ENCODE data around the gene NTSR1. TPM values are rescaled to one million over a fixed set of nuclear protein-coding genes. Genes with fewer than 3 reads are reported as not detected.

The NTSR1 gene
- total RNA-seq, 1 experiment from 2014 or later = 44.1 TPM

- TF ChIP-seq SIN3A (IDR thresholded peaks at IDR 0.05; ENCODE audit: borderline replicate concordance, insufficient read depth, low read depth, low read length) = no peak
- TF ChIP-seq POLR2AphosphoS5 (IDR thresholded peaks at IDR 0.05; ENCODE audit: low read depth, low read length) = no peak
- TF ChIP-seq, protein P1, sequence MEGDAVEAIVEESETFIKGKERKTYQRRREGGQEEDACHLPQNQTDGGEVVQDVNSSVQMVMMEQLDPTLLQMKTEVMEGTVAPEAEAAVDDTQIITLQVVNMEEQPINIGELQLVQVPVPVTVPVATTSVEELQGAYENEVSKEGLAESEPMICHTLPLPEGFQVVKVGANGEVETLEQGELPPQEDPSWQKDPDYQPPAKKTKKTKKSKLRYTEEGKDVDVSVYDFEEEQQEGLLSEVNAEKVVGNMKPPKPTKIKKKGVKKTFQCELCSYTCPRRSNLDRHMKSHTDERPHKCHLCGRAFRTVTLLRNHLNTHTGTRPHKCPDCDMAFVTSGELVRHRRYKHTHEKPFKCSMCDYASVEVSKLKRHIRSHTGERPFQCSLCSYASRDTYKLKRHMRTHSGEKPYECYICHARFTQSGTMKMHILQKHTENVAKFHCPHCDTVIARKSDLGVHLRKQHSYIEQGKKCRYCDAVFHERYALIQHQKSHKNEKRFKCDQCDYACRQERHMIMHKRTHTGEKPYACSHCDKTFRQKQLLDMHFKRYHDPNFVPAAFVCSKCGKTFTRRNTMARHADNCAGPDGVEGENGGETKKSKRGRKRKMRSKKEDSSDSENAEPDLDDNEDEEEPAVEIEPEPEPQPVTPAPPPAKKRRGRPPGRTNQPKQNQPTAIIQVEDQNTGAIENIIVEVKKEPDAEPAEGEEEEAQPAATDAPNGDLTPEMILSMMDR (IDR thresholded peaks at IDR 0.05) = no peak
- no peak for TF ChIP-seq REST (IDR thresholded peaks at IDR 0.05; ENCODE audit: insufficient read depth in 1 of 2, low read depth in 2 of 2, low read length in 1 of 2)
- TF ChIP-seq TCF7L2 (IDR thresholded peaks at IDR 0.05; ENCODE audit: low read depth, low read length) = no peak
- Histone ChIP-seq H3K27me3 (ENCODE audit: control insufficient read depth, insufficient read depth, low read length) (no peaks in the 10 kb centered on the region), H3K4me3 (ENCODE audit: low read depth in 2 of 2, low read length in 2 of 2) (no peak overlapping the region), H3K9me3 (ENCODE audit: control insufficient read depth, insufficient read depth, low read depth, low read length) (no peaks in the 10 kb centered on the region), H3K27ac (ENCODE audit: low read length) (no peak overlapping the region), H3K36me3 (ENCODE audit: control insufficient read depth, insufficient read depth, low read length) (no peaks in the 10 kb centered on the region), H3K4me1 (ENCODE audit: control insufficient read depth, insufficient read depth, low read length) (peaks cover 10% of the 10 kb centered on the region)
- in situ Hi-C loops (cut with HindIII; ENCODE audit: low pct_unique_long_range_greater_than_20kb, low sequenced_read_pairs) (no loop called here), intact Hi-C loops (cut with micrococcal nuclease; ENCODE audit: unreplicated experiment) (loop anchor here (2.0 to 10.0 kb wide), 3 partner anchors 81 to 315 kb away; partner anchors contain the start of genes GATA5 and NTSR1)
- ChIA-PET POLR2A (no interaction called here), CTCF (interaction anchor here (3.7 kb wide), 1 partner anchor 86 kb away, joined by 13 read pairs; no protein-coding TSS in a partner anchor)
- ATAC-seq (no peak), DNase-seq (ENCODE audit: low read depth, low spot score) (no peak)
- BruUV-seq (replicated peaks) = no TSS peak
Observed at GRCh38 chr20:62790075-62790474, 81.4 kb downstream of the NTSR1 start.

- peak overlapping the region in 1 of 2 experiments; percentile 33; a peak in 1 of 4 replicates for H3K4me3 ChIP-seq (ENCODE audit: low read depth in 2 of 2, low read length in 2 of 2)
- H3K9me3 ChIP-seq (ENCODE audit: control insufficient read depth, insufficient read depth, low read depth, low read length) = no peaks in the 10 kb centered on the region
- ChIA-PET POLR2A (interaction anchor here (0.6 kb wide), 2 partner anchors 49 to 97 kb away, joined by 3 read pairs; no protein-coding TSS in a partner anchor), CTCF (interaction anchor here (0.6 to 3.7 kb wide), 13 partner anchors 18 to 299 kb away, joined by 3 to 13 read pairs (median 3); no protein-coding TSS in a partner anchor)
- H3K27me3 ChIP-seq (ENCODE audit: control insufficient read depth, insufficient read depth, low read length) = no peaks in the 10 kb centered on the region
- peak in 1 of 2 experiments; percentile 25; a peak in 1 of 4 replicates for TF ChIP-seq REST (IDR thresholded peaks at IDR 0.05; ENCODE audit: insufficient read depth in 1 of 2, low read depth in 2 of 2, low read length in 1 of 2)
- TF ChIP-seq TCF7L2 (IDR thresholded peaks at IDR 0.05; ENCODE audit: low read depth, low read length) = no peak
- peak; percentile 41; the same call in 1 of the 2 replicates for TF ChIP-seq POLR2AphosphoS5 (IDR thresholded peaks at IDR 0.05; ENCODE audit: low read depth, low read length)
- TF ChIP-seq, protein P1 (IDR thresholded peaks at IDR 0.05) = peak; percentile 98
- in situ Hi-C loops (cut with HindIII; ENCODE audit: low pct_unique_long_range_greater_than_20kb, low sequenced_read_pairs) = no loop called here
- ATAC-seq (peak; percentile 64), DNase-seq (ENCODE audit: low read depth, low spot score) (peak; percentile 84)
- intact Hi-C loops (cut with micrococcal nuclease; ENCODE audit: unreplicated experiment) = loop anchor here (2.0 to 10.0 kb wide), 3 partner anchors 83 to 317 kb away; partner anchors contain the start of genes GATA5 and NTSR1
- H3K36me3 ChIP-seq (ENCODE audit: control insufficient read depth, insufficient read depth, low read length) = no peaks in the 10 kb centered on the region
- H3K27ac ChIP-seq (ENCODE audit: low read length) = peak overlapping the region; percentile 18
- peaks cover 10% of the 10 kb centered on the region for H3K4me1 ChIP-seq (ENCODE audit: control insufficient read depth, insufficient read depth, low read length)
- BruUV-seq (replicated peaks) = no TSS peak
Observed at GRCh38 chr20:62791301-62792181, 82.9 kb downstream of the NTSR1 start.

All from Panc1 (cell line).